Fibroblast of lung (primary cell): ENCODE measurements around the gene MPPED2. TPM values are rescaled to one million over a fixed set of nuclear protein-coding genes. Genes with fewer than 3 reads are reported as not detected.

Experiments
- DNase-seq, 2 donors: peaks; one replicate each; pipeline versions ENCODE4 v3.0.0 to v3.0.0-alpha.2; 2010; ENCODE audit warnings: low read depth in 2 of 2
- H2AFZ ChIP-seq: 2 replicates; pipeline ENCODE4 v1.5.1; 2012; ENCODE audit warnings: low read length, control low read depth, inconsistent platforms
- H3K27ac ChIP-seq: 2 replicates; pipeline ENCODE4 v1.5.1; 2011; ENCODE audit warnings: low read length, control low read depth; ENCODE audit not compliant: insufficient read depth
- H3K27me3 ChIP-seq: 2 replicates; pipeline ENCODE4 v1.5.1; 2011; ENCODE audit warnings: mild to moderate bottlenecking, low read length; ENCODE audit not compliant: control insufficient read depth, insufficient read depth
- H3K36me3 ChIP-seq: 2 replicates; pipeline ENCODE4 v1.5.1; 2011; ENCODE audit warnings: low read length; ENCODE audit not compliant: control insufficient read depth, insufficient read depth
- H3K4me1 ChIP-seq: 2 replicates; pipeline ENCODE4 v1.5.1; 2011; ENCODE audit warnings: low read length; ENCODE audit not compliant: control insufficient read depth, insufficient read depth; ENCODE audit errors: extremely low read depth
- H3K4me2 ChIP-seq: 2 replicates; pipeline ENCODE4 v1.5.1; 2011; ENCODE audit warnings: low read length, control low read depth; ENCODE audit not compliant: insufficient read depth; ENCODE audit errors: extremely low read depth
- H3K4me3 ChIP-seq, 4 experiments: fragments of 200-600 bp in 1 of 4; sonication (generic) in 1 of 4; replicated peaks in 1 of 4; 2 replicates each; pipeline ENCODE4 v1.5.1; 2011 to 2016; ENCODE audit warnings: low read length in 4 of 4, low read depth in 3 of 4, mild to moderate bottlenecking in 3 of 4, control low read depth in 2 of 4, inconsistent platforms in 1 of 4, mixed read lengths in 1 of 4; ENCODE audit not compliant: insufficient read depth in 1 of 4; ENCODE audit errors: control extremely low read depth in 1 of 4
- H3K79me2 ChIP-seq: 2 replicates; pipeline ENCODE4 v1.5.1; 2012; ENCODE audit warnings: mild to moderate bottlenecking, low read length, inconsistent platforms; ENCODE audit not compliant: control insufficient read depth, insufficient read depth
- H3K9ac ChIP-seq: 2 replicates; pipeline ENCODE4 v1.5.1; 2011; ENCODE audit warnings: mild to moderate bottlenecking, low read length, control low read depth; ENCODE audit not compliant: insufficient read depth
- H3K9me3 ChIP-seq: 2 replicates; pipeline ENCODE4 v1.5.1; 2012; ENCODE audit warnings: low read depth, low read length; ENCODE audit not compliant: control insufficient read depth, insufficient read depth
- H4K20me1 ChIP-seq: 2 replicates; pipeline ENCODE4 v1.5.1; 2011; ENCODE audit warnings: low read length; ENCODE audit not compliant: control insufficient read depth, insufficient read depth; ENCODE audit errors: extremely low read depth
- EZH2 ChIP-seq: IDR thresholded peaks from 2 replicates; pipeline ENCODE4 v1.5.1; 2012; ENCODE audit warnings: low read length, control low read depth, mild to moderate bottlenecking; ENCODE audit errors: missing control alignments
- polyA plus RNA-seq, 2 donors: library from polyadenylated mRNA; depleted of rRNA in 1 of 2; stranded (reverse) in 1 of 2; unstranded in 1 of 2; fragments of >200 nt; gene quantifications; 2 replicates each; pipeline ENCODE4 v1.2.1, GENCODE V29; 2011 to 2012; ENCODE audit warnings: missing spikeins in 1 of 2
- total RNA-seq: library from RNA; depleted of rRNA; stranded (reverse); fragments of >200 nt; gene quantifications from 2 replicates; pipeline ENCODE4 v1.2.1, GENCODE V29; 2014
- TF ChIP-seq, protein P1 (sequence below), 2 donors: IDR thresholded peaks in 1 of 2; conservative IDR thresholded peaks in 1 of 2; 1 replicate in 1 of 2; 2 replicates in 1 of 2; pipeline ENCODE4 v1.5.1; 2011 to 2012; ENCODE audit warnings: low read length in 2 of 2, control low read depth in 1 of 2, inconsistent platforms in 1 of 2, low read depth in 1 of 2, mild to moderate bottlenecking in 1 of 2

Gene MPPED2
- total and polyA plus RNA-seq, 2 donors (not counting 1 experiment from before 2014, with no cell fraction given) = under 0.01 to 0.02 TPM

DNA sequence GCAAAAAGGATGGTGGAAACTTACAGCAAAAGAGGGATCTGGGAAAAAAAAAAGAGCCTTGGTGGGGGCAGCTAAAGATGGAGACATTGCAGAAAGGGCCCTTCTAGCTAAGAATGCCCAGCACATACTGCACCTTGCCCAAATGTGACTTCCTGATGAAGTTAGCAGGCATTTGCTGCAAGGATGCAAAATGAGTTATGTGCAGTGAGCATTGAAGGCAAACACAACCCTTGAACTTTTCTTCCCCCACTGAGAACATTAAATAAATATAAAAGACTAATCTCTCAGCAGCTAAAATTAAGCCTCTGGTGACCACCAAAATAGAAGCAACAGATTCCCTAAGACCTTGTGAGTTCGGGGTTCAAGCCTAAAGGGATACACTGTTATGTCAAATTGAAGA, 133.3 kb downstream of the MPPED2 start:
- no peak overlapping the region for H3K4me2 ChIP-seq
- H3K79me2 ChIP-seq = no peaks in the 10 kb centered on the region

DNA sequence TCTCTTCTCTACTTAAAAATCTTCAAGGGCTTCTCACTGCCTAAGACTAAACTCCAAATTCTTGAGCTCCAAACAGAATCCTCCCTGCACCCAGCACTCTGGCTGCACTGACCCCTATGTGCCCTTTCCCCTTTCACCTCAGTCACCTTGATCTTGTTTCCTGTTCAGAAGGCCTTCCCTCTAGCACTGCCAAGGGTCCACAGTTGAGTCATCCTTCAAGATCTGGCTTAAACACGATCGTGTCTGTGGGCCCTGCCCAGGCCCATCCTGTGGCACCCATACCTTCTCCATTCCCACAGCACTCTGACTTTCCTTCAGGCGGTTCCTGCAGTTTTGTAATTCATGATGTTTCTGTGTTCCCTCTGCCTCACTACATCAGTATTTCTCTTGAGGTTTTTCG, 134.0 kb downstream of the MPPED2 start:
- H2AFZ ChIP-seq = no peak overlapping the region
- H3K27ac ChIP-seq = no peak overlapping the region
- no peaks in the 10 kb centered on the region for H4K20me1 ChIP-seq
- H3K4me1 ChIP-seq = no peaks in the 10 kb centered on the region
- no peak overlapping the region for H3K4me3 ChIP-seq
- H3K9ac ChIP-seq = no peak overlapping the region
- no peaks in the 10 kb centered on the region for H3K27me3 ChIP-seq
- no peaks in the 10 kb centered on the region for H3K79me2 ChIP-seq
- no peaks in the 10 kb centered on the region for H3K9me3 ChIP-seq
- H3K4me2 ChIP-seq = no peak overlapping the region
- H3K36me3 ChIP-seq = no peaks in the 10 kb centered on the region
- no peak for TF ChIP-seq EZH2
- TF ChIP-seq, protein P1, sequence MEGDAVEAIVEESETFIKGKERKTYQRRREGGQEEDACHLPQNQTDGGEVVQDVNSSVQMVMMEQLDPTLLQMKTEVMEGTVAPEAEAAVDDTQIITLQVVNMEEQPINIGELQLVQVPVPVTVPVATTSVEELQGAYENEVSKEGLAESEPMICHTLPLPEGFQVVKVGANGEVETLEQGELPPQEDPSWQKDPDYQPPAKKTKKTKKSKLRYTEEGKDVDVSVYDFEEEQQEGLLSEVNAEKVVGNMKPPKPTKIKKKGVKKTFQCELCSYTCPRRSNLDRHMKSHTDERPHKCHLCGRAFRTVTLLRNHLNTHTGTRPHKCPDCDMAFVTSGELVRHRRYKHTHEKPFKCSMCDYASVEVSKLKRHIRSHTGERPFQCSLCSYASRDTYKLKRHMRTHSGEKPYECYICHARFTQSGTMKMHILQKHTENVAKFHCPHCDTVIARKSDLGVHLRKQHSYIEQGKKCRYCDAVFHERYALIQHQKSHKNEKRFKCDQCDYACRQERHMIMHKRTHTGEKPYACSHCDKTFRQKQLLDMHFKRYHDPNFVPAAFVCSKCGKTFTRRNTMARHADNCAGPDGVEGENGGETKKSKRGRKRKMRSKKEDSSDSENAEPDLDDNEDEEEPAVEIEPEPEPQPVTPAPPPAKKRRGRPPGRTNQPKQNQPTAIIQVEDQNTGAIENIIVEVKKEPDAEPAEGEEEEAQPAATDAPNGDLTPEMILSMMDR (conservative IDR thresholded peaks at IDR 0.05 in 1 of 2, IDR thresholded peaks at IDR 0.05 in 1 of 2; ENCODE audit: low read depth in 1 of 2, low read length in 2 of 2) = no peak
- DNase-seq = no peak

More for the DNA sequence above, 133.3 kb downstream of the MPPED2 start:
- no peaks in the 10 kb centered on the region for H4K20me1 ChIP-seq
- no peaks in the 10 kb centered on the region for H3K27me3 ChIP-seq
- H3K4me1 ChIP-seq = no peaks in the 10 kb centered on the region
- no peaks in the 10 kb centered on the region for H3K36me3 ChIP-seq
- no peaks in the 10 kb centered on the region for H3K9me3 ChIP-seq
- no peak overlapping the region for H3K9ac ChIP-seq
- no peak overlapping the region for H3K4me3 ChIP-seq
- TF ChIP-seq EZH2 = no peak
- TF ChIP-seq, protein P1 (conservative IDR thresholded peaks at IDR 0.05 in 1 of 2, IDR thresholded peaks at IDR 0.05 in 1 of 2; ENCODE audit: low read depth in 1 of 2, low read length in 2 of 2) = no peak
- no peak overlapping the region for H2AFZ ChIP-seq
- DNase-seq = no peak
- no peak overlapping the region for H3K27ac ChIP-seq

DNA sequence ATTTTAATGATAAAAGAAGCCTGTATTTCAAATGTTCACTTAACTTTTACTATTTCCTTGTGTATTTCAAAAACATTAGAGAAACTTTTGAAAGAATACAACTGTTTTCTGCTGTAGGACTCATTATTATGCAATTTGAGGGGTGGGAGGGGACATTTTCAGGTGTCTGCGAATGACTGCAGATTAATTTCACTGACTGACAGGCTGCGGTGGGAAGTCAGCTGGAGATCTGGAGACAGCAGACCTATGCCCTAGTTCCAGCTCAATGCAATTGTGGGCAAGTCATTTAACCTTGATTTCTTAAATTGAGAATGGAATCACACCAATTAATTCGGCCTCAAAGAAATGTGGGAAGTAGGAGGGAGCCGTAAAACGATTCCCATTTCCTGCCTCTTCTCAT, 134.5 kb downstream of the MPPED2 start:
- no peaks in the 10 kb centered on the region for H4K20me1 ChIP-seq
- no peak overlapping the region for H2AFZ ChIP-seq
- H3K4me2 ChIP-seq = no peak overlapping the region
- H3K9me3 ChIP-seq = no peaks in the 10 kb centered on the region
- H3K9ac ChIP-seq = no peak overlapping the region
- H3K27ac ChIP-seq = no peak overlapping the region
- no peaks in the 10 kb centered on the region for H3K79me2 ChIP-seq
- TF ChIP-seq, protein P1 (conservative IDR thresholded peaks at IDR 0.05 in 1 of 2, IDR thresholded peaks at IDR 0.05 in 1 of 2; ENCODE audit: low read depth in 1 of 2, low read length in 2 of 2) = no peak
- TF ChIP-seq EZH2 = no peak
- no peaks in the 10 kb centered on the region for H3K27me3 ChIP-seq
- no peak overlapping the region for H3K4me3 ChIP-seq
- no peaks in the 10 kb centered on the region for H3K36me3 ChIP-seq
- no peak for DNase-seq
- H3K4me1 ChIP-seq = no peaks in the 10 kb centered on the region
